GM18519 (cell line): Measurements from ENCODE around the gene KDM3A.
"Not testable (repeated sequence)": the region's sequence is repeated elsewhere in the genome, so short reads cannot be mapped to it uniquely, and the experiment has no call there.

Source experiments
- ATAC-seq: cut with Tn5 transposase; IDR thresholded peaks from one replicate; pipeline ENCODE4 v1.9.1; 2021; ENCODE audit warnings: mild to moderate bottlenecking, moderate library complexity; ENCODE audit not compliant: unreplicated experiment, low FRiP score

KDM3A gene

DNA sequence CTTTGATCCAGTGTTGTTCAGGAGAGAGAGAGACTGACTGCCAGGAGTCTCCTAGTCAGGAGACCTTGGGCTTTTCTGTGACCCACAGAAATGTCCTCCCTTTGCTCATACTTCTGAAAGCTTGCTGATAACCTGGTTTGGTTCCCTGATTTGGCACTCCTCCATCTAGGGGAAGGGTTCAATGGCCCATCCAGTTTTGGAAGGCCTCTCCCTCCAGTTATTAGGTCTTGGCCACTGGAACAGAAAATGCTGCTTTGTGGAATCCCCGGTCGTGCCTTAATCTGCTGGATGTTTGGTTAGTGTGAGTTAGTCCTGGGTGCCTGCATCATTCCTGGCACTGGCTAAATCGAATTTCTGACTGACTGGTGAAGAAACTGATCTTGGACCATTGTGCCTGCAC, 35.7 kb downstream of the KDM3A start:
- no peak for ATAC-seq

DNA sequence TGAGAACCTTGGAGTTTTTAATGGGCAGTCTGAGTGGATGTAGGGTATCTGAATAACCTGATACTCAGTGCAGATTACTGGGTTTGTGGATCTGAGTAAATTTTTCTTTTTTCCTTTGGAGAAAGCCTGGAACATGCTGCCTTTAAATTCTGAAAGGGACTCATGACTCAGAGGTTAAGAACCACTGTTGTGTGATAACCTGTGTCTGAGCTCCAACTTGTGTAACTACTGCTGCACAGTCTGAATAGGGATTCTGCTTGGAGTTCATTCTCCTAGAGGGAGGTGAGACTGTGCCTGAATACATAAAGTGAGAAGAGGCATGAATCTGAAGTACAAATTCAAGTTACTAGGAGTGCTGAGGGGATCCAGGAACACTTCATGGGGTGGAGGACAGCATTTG, 36.2 kb downstream of the KDM3A start:
- ATAC-seq, result no peak

DNA sequence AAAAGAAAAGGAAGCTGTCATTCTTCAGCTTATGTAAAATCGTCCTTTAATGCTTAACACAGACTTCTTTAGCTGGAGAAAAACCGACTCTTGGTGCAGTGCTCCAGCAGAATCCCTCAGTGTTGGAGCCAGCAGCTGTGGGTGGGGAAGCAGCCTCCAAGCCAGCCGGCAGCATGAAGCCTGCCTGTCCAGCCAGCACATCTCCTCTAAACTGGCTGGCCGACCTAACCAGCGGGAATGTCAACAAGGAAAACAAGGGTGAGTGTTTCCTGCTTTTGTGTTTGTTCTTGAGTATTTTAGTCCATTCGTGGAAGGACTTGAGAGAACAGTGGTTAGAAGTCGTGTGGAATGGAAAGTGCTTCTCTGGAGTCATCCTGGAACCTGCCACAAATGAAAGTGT, 38.9 kb downstream of the KDM3A start:
- ATAC-seq, result no peak

DNA sequence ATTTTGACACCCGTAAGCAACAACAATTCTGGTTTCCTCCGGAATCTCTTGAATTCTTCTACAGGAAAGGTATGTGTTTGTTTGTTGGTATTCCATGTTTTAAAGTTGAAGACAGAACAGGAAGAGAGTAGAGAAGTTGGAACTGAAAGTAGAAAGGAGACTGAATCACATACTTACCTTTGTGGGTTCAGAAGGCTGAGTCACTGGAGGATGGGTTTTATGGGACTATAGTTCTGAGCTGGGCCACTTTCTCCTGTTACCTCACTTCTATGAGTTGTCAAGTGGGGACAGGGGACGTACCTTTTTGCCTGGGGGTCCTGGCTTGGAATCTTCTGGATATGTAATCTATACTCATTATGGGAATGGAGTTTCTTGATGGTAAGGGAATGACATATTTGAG, 40.9 kb downstream of the KDM3A start:
- ATAC-seq, result no peak

DNA sequence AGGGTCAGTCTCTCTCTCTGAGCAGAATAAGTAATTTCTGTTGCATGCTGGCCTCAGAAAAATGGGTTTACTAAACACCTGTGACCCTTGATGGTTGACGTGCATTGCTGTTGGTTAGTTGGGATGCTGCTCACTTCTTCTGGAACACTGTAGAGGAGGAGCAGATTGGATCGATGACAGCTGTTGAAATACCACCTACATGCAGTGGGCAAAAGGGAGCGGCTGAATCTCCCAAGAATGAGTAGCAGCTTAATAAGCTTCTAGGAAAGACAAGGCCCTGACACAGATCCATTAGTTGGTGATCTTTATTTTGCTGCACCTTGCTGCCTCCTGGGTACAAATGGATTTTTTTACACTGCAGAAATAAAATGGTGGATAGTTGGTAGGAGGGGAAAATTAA, 43.2 kb downstream of the KDM3A start:
- ATAC-seq, result no peak

DNA sequence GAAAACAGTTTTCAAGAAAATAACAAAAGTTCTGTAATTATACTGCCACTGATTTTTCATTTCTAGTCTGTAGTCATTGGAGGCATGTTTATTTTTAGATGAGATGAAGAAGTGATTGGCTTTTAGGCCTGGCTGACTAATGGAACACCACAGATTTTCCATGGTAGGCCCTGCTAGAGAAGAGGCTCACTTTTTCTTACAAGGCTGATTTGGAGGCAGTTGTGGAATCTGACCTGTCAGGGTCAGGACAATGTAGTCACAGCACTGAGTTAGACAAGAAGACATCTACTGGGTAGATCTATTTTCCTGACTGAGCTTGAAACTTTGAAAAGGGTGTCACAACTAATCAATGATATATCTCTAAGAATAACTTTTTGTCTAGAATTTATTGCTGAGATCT, 43.9 kb downstream of the KDM3A start:
- no peak for ATAC-seq

DNA sequence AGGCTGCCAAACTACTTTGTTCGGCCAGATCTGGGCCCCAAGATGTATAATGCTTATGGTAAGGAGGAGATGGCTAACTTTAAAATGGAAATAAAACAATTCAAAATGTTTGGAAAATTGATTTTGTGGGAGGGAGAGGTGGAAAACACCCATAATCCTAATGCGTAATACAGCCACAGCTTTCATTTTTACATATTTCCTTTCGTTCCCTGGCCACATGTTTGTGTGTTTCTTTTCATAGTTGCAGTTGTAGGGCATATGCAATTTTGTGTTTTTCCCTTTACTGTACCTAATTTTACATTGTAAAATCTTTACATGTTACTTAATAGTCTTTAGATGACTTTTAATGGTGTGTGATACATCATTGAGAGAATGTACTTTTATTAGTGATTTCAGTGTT, 44.6 kb downstream of the KDM3A start:
- ATAC-seq, result no peak

DNA sequence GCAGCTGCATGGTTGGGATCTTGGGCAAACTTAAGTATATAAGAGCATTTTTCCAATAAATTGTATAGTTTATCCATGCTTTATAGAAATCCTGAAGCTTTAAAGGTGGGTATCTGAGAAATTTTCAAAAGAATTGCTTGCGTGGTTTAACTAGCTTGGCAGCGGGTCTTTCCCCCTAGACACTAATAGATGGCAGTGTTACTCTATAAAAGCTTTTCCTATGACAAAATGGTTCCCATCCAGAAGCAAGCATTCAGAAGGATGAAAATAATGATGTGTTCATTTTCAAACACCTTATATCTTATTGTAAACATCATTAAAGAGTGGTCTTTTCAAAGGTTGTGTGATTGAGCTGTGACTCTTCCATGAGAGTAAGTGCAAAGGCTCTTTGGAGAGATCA, 45.9 kb downstream of the KDM3A start:
- no peak for ATAC-seq

DNA sequence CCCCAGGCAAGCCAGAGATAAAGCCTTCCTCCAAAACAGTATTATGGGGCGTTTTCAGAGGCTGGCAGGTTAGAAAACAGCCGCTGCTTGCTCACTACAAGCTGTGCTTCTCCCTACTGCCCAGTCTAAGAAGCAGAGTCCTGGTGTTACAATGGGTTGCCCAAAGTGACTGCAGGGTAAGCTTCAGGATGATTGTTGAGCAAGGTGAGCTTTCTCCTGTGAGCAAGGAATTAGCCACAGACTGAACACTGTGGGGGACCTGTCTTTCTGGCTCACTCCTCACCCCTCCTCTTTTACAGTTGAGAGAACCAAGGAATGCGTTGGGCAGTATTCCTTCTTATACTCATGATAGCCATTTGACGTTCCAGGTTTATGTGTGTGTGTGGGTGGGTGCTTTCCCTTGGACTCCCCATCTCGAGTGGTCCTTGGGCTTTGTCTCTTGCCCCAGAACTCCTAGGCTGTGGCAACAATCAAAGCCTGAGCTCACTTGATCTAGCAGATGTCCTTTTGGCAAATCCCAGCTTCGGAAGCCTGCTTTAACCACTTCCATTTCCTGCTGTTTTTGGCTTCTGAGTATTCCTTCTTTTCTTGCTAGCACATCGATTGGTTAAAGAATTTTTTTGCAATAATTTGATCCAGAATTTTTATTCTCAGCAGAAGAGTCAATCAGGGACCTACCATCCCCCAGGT, 47.5 kb downstream of the KDM3A start:
- ATAC-seq, result no peak

DNA sequence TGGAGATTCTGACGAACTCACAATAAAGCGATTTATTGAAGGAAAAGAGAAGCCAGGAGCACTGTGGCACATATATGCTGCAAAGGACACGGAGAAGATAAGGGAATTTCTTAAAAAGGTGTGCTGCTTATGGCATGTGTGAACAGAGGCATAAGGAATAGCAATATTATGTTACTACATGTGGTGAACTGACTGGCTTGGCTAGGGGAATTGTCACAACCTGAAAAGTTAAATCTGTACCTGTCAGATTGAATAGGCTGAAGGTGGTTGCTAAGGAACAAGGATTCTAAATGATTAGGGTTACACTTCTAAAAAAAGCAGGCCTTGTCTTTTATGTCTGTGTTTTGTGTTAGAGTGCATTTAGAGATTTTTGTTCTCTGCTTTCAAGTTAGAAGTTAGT, 48.4 kb downstream of the KDM3A start:
- ATAC-seq, result no peak

DNA sequence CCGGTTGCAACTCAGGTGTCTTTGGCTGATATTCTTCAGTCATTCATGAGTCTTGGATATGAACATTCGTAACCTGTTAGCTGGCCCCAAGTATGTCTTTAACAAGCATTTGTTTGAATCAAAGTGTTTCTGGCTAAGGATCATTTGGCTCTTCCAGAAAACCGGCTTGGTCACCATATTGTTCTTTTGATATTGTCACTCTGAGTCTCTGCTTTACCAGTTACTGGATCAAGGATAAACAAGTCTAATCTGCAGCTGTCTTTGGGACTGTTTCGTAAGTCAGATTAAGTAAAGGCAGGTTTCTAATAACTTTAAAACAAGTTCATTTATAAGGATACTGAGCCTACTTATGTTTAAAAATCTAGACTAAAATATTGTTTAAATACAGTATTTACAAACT, 49.1 kb downstream of the KDM3A start:
- ATAC-seq, result no peak

DNA sequence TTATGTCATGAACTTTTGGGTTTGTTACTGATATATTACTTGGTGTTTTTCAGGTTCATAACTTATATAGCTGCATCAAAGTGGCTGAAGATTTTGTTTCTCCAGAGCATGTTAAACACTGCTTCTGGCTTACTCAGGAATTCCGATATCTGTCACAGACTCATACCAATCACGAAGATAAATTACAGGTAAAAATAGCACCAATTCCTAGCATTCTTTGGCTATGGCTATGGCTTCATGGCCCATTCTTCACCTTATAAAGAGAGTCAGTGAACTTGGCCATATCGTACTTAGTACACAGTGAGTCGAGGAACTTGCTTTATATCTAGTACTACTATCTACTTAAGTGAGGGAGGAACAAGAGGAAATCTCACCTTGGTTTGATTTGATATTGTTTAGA, 49.9 kb downstream of the KDM3A start:
- ATAC-seq, result no peak

- ATAC-seq, result no peak
Measured at GRCh38 chr2:86492048-86492453, 50.9 kb downstream of the KDM3A start.

- not testable (repeated sequence) for ATAC-seq
Measured at GRCh38 chr2:86496391-86496790, 55.2 kb downstream of the KDM3A start.

DNA sequence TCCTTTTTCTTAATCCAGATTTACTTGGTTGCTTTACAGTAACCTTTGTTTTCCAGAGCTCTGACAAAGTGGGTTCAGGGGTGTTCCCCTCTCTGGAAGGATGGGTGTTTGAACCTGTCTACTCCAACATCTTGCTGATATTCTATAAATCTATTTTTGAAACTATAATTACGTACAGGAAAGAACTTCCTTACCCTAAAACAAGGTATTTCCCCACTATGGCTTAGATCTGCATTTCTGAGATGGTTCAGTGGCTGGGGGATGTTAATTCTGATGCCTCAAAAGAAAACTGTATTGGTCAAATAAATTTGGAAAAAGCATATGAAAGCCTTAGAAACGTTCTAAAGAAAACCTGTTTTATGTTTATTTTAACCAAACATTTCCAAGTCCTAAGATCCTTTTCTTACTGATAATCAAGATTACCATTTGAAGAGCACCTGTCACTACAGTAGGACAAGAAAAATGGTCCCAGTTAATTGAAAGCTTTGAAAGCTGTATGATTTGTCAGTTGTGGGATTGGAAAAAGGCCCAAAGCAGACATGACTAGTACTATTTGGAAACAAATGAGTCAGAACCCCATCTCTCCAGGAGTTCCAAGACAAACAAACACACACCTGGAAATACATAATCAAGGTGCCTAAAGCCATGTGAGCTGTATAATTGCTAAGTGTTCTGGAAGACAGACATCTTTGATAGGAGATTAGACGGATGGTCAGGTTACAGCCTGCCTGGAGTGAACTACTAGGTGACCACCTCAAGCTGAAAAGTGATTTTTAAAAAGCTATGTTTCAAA, 57.5 kb downstream of the KDM3A start:
- no peak for ATAC-seq

- ATAC-seq, result no peak
Measured at GRCh38 chr2:86499326-86499725, 58.2 kb downstream of the KDM3A start.

DNA sequence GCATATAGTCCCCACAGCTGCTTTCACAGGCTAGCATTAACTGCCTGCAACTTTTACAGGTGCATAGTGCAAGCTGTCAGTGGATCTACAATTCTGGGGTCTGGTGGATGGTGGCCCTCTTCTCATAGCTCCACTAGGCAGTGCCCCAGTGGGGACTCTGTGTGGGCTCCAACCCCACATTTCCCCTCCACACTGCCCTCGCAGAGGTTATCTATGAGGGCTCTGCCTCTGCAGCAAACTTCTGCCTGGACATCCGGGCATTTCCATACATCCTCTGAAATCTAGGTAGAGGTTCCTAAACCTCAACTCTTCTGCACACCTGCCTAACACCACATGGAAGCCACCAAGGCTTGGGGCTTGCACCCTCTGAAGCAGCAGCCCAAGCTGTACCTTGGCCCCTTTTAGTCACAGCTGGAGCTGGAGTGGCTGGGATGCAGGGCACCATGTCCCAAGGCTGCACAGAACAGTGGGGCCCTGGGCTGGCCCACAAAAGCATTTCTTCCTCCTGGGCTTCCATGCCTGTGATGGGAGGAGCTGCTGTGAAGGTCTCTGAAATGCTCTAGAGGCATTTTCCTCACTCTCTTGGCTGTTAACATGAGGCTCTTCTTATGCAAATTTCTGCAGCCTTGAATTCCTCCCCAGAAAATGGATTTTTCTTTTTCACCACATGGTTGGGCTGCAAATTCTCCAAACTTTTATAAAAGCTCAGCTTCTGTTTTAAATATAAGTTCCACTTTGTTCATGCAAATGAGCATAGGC, 59.3 kb downstream of the KDM3A start:
- no peak for ATAC-seq

DNA sequence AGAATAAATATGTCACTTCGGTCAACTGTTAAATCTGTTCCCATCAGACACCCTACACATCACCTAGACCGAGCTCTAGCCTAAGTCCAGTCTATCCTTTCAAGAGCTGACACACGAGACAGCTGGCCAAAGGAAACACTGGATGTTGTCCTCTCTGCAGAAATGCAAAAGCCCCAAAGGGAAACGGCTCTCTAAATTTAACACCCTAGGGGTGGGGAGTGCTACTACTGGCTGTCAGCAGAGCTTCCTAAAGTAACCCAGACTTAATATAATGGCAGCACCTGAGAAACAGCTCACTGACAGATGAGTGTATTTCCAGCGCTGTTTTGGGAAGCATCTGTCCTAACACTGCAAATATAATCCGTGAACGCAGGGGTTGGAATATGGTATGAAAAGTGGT, 66.4 kb downstream of the KDM3A start:
- no peak for ATAC-seq

- no peak for ATAC-seq
Measured at GRCh38 chr2:86510436-86510933, 69.3 kb downstream of the KDM3A start.

DNA sequence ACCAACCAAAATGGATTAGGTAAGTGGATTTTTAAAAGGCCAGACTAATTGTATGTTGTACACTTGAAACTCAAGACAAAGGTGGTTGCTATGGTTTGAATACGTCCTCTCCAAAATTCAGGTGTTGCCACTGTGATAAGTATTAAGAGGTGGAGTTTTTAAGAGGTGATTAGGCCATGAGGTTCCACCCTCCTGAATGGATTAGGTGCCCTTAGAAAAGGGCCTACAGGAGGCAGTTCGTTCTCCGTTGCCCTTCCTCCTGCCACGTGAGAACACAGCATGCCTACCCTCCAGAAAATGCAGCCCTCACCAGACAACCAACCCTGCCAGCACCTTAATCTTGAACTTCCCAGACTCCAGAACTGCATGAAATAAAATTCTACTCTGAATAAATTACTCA, 70.9 kb downstream of the KDM3A start:
- ATAC-seq, result no peak

DNA sequence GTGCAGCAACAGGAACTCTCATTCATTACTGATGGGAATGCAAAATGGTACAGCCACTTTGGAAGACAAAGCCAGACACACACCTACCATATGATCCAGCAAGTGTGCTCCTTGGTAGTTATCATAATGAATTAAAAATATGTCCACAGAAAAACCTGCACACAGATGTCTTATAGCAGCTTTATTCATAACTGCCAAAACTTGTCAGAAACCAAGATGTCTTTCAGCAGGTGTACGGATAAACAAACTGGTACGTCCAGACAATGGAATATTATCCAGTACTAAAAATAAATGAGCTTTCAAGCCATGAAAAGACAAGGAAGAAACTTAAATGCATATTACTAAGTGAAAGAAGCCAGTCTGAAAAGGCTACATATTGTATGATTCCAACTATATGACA, 71.7 kb downstream of the KDM3A start:
- no peak for ATAC-seq
